B cell (primary cell): ENCODE data around the gene PRICKLE3. TPM values are rescaled to one million over a fixed set of nuclear protein-coding genes. Genes with fewer than 3 reads are reported as not detected.

Source experiments
- ATAC-seq: fragments of 200-7000 bp; cut with Tn5 transposase; one replicate; pipeline ENCODE4 v1.10.0; 2021; ENCODE audit warnings: low read depth, mild to moderate bottlenecking, moderate number of reproducible peaks, moderate library complexity
- CTCF ChIA-PET: fragments of 350-600 bp; sonication (Branson Sonifier 250); formaldehyde crosslinking; loops from one replicate; lab custom pipeline; 2021; ENCODE audit warnings: antibody characterized with exemption, inconsistent platforms; lab: Charles Lee
- POLR2A ChIA-PET: fragments of 350-600 bp; sonication (Branson Sonifier 250); formaldehyde crosslinking; loops from one replicate; lab custom pipeline; 2021; ENCODE audit warnings: antibody characterized with exemption; lab: Charles Lee
- DNase-seq: peaks from one replicate; pipeline ENCODE4 v3.0.0; 2013
- H2AFZ ChIP-seq: 2 replicates; pipeline ENCODE4 v1.6.1; 2012; ENCODE audit warnings: mild to moderate bottlenecking, low read depth, low read length; ENCODE audit not compliant: insufficient read depth, poor library complexity, severe bottlenecking
- H3K27ac ChIP-seq, 2 donors: 1 replicate in 1 of 2; 2 replicates in 1 of 2; pipeline ENCODE4 v1.5.1; 2012 to 2013; ENCODE audit warnings: low read length in 2 of 2, mild to moderate bottlenecking in 2 of 2, moderate library complexity in 1 of 2
- H3K27me3 ChIP-seq, 4 experiments: fragments of 200-600 bp in 1 of 4; sonication (generic) in 1 of 4; replicated peaks in 1 of 4; 1 replicate in 2 of 4; 2 replicates in 2 of 4; pipeline versions ENCODE4 v1.6.1 to v1.7.0; 2013 to 2016; ENCODE audit warnings: low read length in 3 of 4, mild to moderate bottlenecking in 2 of 4, mixed read lengths in 1 of 4, moderate library complexity in 1 of 4; ENCODE audit not compliant: insufficient read depth in 4 of 4, control insufficient read depth in 3 of 4; ENCODE audit errors: control extremely low read depth in 1 of 4
- H3K36me3 ChIP-seq, 2 experiments: replicated peaks in 1 of 2; 1 replicate in 1 of 2; 2 replicates in 1 of 2; pipeline versions ENCODE4 v1.6.1 to v1.7.1; 2013; ENCODE audit warnings: low read length in 1 of 2; ENCODE audit not compliant: insufficient read depth in 2 of 2, control insufficient read depth in 1 of 2; ENCODE audit errors: control extremely low read depth in 1 of 2, extremely low read depth in 1 of 2
- H3K4me1 ChIP-seq, 2 donors: fragments of 200-600 bp in 1 of 2; sonication (generic) in 1 of 2; 1 replicate in 1 of 2; 2 replicates in 1 of 2; pipeline versions ENCODE4 v1.5.1 to v1.6.1; 2013 to 2017; ENCODE audit warnings: low read length in 2 of 2; ENCODE audit not compliant: control insufficient read depth in 2 of 2, insufficient read depth in 2 of 2
- H3K4me2 ChIP-seq: replicated peaks from 2 replicates; pipeline ENCODE3; 2012; ENCODE audit warnings: mild to moderate bottlenecking, low read depth, low read length; ENCODE audit not compliant: poor library complexity, severe bottlenecking
- H3K4me3 ChIP-seq, 5 experiments: fragments of 200-600 bp in 1 of 5; sonication (generic) in 1 of 5; 1 replicate in 3 of 5; 2 replicates in 2 of 5; pipeline versions ENCODE4 v1.5.1 to v1.7.0; 2011 to 2016; ENCODE audit warnings: low read length in 4 of 5, mild to moderate bottlenecking in 4 of 5, low read depth in 2 of 5, control low read depth in 1 of 5, moderate library complexity in 1 of 5; ENCODE audit not compliant: insufficient read depth in 1 of 5; ENCODE audit errors: control extremely low read depth in 1 of 5, extremely low read depth in 1 of 5
- H3K79me2 ChIP-seq: fragments of 200-600 bp; sonication (generic); one replicate; pipeline ENCODE4 v1.6.0; 2016; ENCODE audit warnings: low read length; ENCODE audit not compliant: control insufficient read depth, insufficient read depth
- H3K9ac ChIP-seq: fragments of 200-600 bp; sonication (generic); 2 replicates; pipeline ENCODE4 v1.6.1; 2017; ENCODE audit warnings: mild to moderate bottlenecking, low read length, moderate library complexity
- H3K9me3 ChIP-seq, 3 donors: one replicate each; pipeline versions ENCODE4 v1.6.1 to v1.7.1; 2013; ENCODE audit warnings: low read length in 2 of 3; ENCODE audit not compliant: control insufficient read depth in 2 of 3, insufficient read depth in 1 of 3; ENCODE audit errors: control extremely low read depth in 1 of 3
- H4K20me1 ChIP-seq: 2 replicates; pipeline ENCODE4 v1.6.0; 2012; ENCODE audit warnings: mild to moderate bottlenecking, low read length; ENCODE audit not compliant: insufficient read depth, control insufficient read depth, poor library complexity, severe bottlenecking
- H3K27ac Mint-ChIP-seq: one replicate; pipeline ENCODE4 v1.8.0; 2021; ENCODE audit warnings: mixed read lengths
- H3K27me3 Mint-ChIP-seq: one replicate; pipeline ENCODE4 v1.8.0; 2021; ENCODE audit warnings: mixed read lengths
- H3K4me1 Mint-ChIP-seq: one replicate; pipeline ENCODE4 v1.8.0; 2021; ENCODE audit warnings: mixed read lengths
- H3K4me3 Mint-ChIP-seq: one replicate; pipeline ENCODE4 v1.8.0; 2021; ENCODE audit warnings: mixed read lengths
- H3K9me3 Mint-ChIP-seq: one replicate; pipeline ENCODE4 v1.8.0; 2022; ENCODE audit warnings: mixed read lengths; ENCODE audit not compliant: insufficient read depth
- CTCF ChIP-seq: fragments of 200-600 bp; IDR thresholded peaks from one replicate; pipeline ENCODE4 v1.8.0; 2022; ENCODE audit warnings: antibody characterized with exemption, mild to moderate bottlenecking
- EZH2 ChIP-seq: IDR thresholded peaks from 2 replicates; pipeline ENCODE4 v1.6.1; 2012; ENCODE audit warnings: borderline replicate concordance, low read depth, mild to moderate bottlenecking, moderate library complexity, low read length; ENCODE audit not compliant: insufficient read depth, poor library complexity, severe bottlenecking
- whole genome bisulfite sequencing: methylation state at CpG from one replicate; pipeline ENCODE4 v1.1.5; 2013; ENCODE audit warnings: missing lambda C conversion rate; ENCODE audit not compliant: insufficient coverage; 5-methylcytosine and 5-hydroxymethylcytosine counted together
- intact Hi-C: fragments of 100-400 bp; cut with micrococcal nuclease; formaldehyde crosslinking; loops from one replicate; pipeline ENCODE4 v1.10.0; 2022
- polyA plus RNA-seq: library from polyadenylated mRNA; depleted of rRNA; stranded (reverse); fragments of >200 nt; gene quantifications from 2 replicates; pipeline ENCODE4 v1.2.3, GENCODE V29; 2012
- total RNA-seq, 2 donors: library from RNA; stranded (reverse); fragments of 120-200 nt in 1 of 2; gene quantifications; 1 replicate in 1 of 2; 2 replicates in 1 of 2; pipeline versions ENCODE4 v1.2.3 to v1.2.4, GENCODE V29; 2013 to 2022

The PRICKLE3 gene
- total and polyA plus RNA-seq, 2 donors (not counting 1 experiment from before 2014, with no cell fraction given): 16.2 to 21.0 TPM

GRCh38 chrX:49166914-49167739 lies 19.0 kb downstream of the PRICKLE3 start:
- Histone ChIP-seq H3K9me3 (no peaks in the 10 kb centered on the region), H3K27me3 (no peaks in the 10 kb centered on the region), H2AFZ (peak overlapping the region; percentile 13), H3K4me3 (peak overlapping the region; percentile 43 to 65 (median 50)), H3K79me2 (no peaks in the 10 kb centered on the region), H3K4me1 (peaks cover 9 to 49% of the 10 kb centered on the region in 2 donors), H3K27ac (peak overlapping the region; percentile 71 to 75), H4K20me1 (no peaks in the 10 kb centered on the region), H3K36me3 (no peaks in the 10 kb centered on the region), H3K4me2 (peak overlapping the region; percentile 87), H3K9ac (peak overlapping the region; percentile 65)
- TF ChIP-seq EZH2 (no peak), CTCF (no peak)
- POLR2A ChIA-PET: interaction anchor here (0.8 to 2.6 kb wide), 8 partner anchors 11 to 230 kb away, joined by 3 to 12 read pairs (median 3); partner anchors contain the start of genes GPKOW, OTUD5 and WDR45
- no peaks in the 10 kb centered on the region for H3K9me3 Mint-ChIP-seq
- CTCF ChIA-PET: interaction anchor here (0.7 to 2.2 kb wide), 14 partner anchors 10 to 755 kb away, joined by 3 to 13 read pairs (median 4); partner anchors contain the start of genes CCDC22 and CLCN5
- 1% methylated on average over 20 of the region's 35 CpGs for WGBS
- peak; percentile 22 for ATAC-seq
- DNase-seq: peak; percentile 76
- peak overlapping the region; percentile 89 for H3K4me3 Mint-ChIP-seq
- H3K27me3 Mint-ChIP-seq: no peaks in the 10 kb centered on the region
- intact Hi-C loops: loop anchor here (1.0 to 5.0 kb wide), 6 partner anchors 17 to 230 kb away; partner anchors contain the start of genes GPKOW, PPP1R3F and TFE3
- peak overlapping the region; percentile 92 for H3K27ac Mint-ChIP-seq
- peaks cover 32% of the 10 kb centered on the region for H3K4me1 Mint-ChIP-seq
